ENCODE data around the gene RPS18.
"Not testable (repeated sequence)": the region's sequence is repeated elsewhere in the genome, so short reads cannot be mapped to it uniquely, and the experiment has no call there.

Gene RPS18

GRCh38 chr6:33278810-33279209, 6.9 kb downstream of the RPS18 start:
- POLR2A ChIA-PET, result interaction anchor here (0.9 to 4.2 kb wide), 7 partner anchors 8 to 71 kb away, joined by 3 to 37 read pairs (median 12); partner anchors contain the start of genes PFDN6, RGL2, RING1 and TAPBP
- TF ChIP-seq PKNOX1 (IDR thresholded peaks at IDR 0.05) (no peak), BHLHE40 (IDR thresholded peaks at IDR 0.05; ENCODE audit: borderline replicate concordance) (no peak), ARNT (IDR thresholded peaks at IDR 0.05) (no peak), FOXM1 (IDR thresholded peaks at IDR 0.05; ENCODE audit: borderline replicate concordance) (no peak), FOXA1 (IDR thresholded peaks at IDR 0.05) (no peak), HDGF (IDR thresholded peaks at IDR 0.05; ENCODE audit: borderline replicate concordance) (no peak), L3MBTL2 (conservative IDR thresholded peaks at IDR 0.05) (no peak), CTBP1 (IDR thresholded peaks at IDR 0.05; ENCODE audit: borderline replicate concordance) (no peak), FOXK2 (IDR thresholded peaks at IDR 0.05) (no peak), NFRKB (IDR thresholded peaks at IDR 0.05) (no peak), ELF4 (IDR thresholded peaks at IDR 0.05) (no peak), ZNF384 (IDR thresholded peaks at IDR 0.05) (no peak), SUZ12 (IDR thresholded peaks at IDR 0.05) (no peak), LEF1 (IDR thresholded peaks at IDR 0.05; ENCODE audit: borderline replicate concordance) (no peak), SP1 (IDR thresholded peaks at IDR 0.05) (no peak), TARDBP (IDR thresholded peaks at IDR 0.05) (no peak)
- DNase-seq (ENCODE audit: extremely low spot score), result no peak
- CTCF ChIA-PET, result interaction anchor here (1.0 to 1.4 kb wide), 3 partner anchors 21 to 83 kb away, joined by 3 to 6 read pairs (median 4); no protein-coding TSS in a partner anchor

DNA sequence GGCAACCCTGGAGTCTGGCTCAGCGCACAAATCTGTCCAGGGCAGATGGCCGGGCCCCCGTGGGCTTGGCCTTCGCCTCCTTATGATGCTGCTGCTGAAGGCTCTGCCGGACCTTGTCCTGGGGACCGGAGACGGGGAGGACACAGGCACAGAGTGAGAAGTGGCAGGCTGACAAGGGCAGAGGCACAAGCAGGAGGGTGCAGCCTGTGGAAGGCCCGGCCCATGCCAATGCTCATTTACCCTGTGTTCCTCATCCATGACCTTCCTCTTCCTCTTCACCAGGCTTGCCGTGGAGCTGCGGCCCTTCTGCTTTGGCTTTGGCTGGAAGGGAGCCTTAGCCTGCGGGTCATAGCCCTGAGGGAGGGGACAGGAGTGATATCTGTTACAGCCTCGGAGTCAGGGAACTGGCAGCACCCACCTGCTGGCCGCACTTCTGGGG, 7.4 kb downstream of the RPS18 start:
- no peak for TF ChIP-seq NFRKB (IDR thresholded peaks at IDR 0.05)
- no peak for TF ChIP-seq L3MBTL2 (conservative IDR thresholded peaks at IDR 0.05)
- TF ChIP-seq FOXM1 (IDR thresholded peaks at IDR 0.05; ENCODE audit: borderline replicate concordance), result no peak
- TF ChIP-seq FOXA1 (IDR thresholded peaks at IDR 0.05), result no peak
- TF ChIP-seq ZNF384 (IDR thresholded peaks at IDR 0.05), result no peak
- no peak for TF ChIP-seq ARNT (IDR thresholded peaks at IDR 0.05)
- no peak for TF ChIP-seq FOXK2 (IDR thresholded peaks at IDR 0.05)
- no peak for TF ChIP-seq CTBP1 (IDR thresholded peaks at IDR 0.05; ENCODE audit: borderline replicate concordance)
- no peak for TF ChIP-seq SP1 (IDR thresholded peaks at IDR 0.05)
- no peak for TF ChIP-seq LEF1 (IDR thresholded peaks at IDR 0.05; ENCODE audit: borderline replicate concordance)
- CTCF ChIA-PET, result interaction anchor here (0.8 to 1.6 kb wide), 5 partner anchors 10 to 83 kb away, joined by 3 to 6 read pairs (median 3); partner anchors contain the start of genes PFDN6 and WDR46
- POLR2A ChIA-PET, result interaction anchor here (0.9 to 4.2 kb wide), 8 partner anchors 8 to 71 kb away, joined by 3 to 37 read pairs (median 12); partner anchors contain the start of genes PFDN6, RGL2, RING1 and TAPBP
- no peak for DNase-seq (ENCODE audit: extremely low spot score)

- POLR2A ChIA-PET, result interaction anchor here (1.1 to 4.2 kb wide), 6 partner anchors 8 to 72 kb away, joined by 3 to 13 read pairs (median 4); partner anchors contain the start of genes RING1, RPS18, VPS52 and WDR46
- peak; percentile 81 for DNase-seq (ENCODE audit: extremely low spot score)
- TF ChIP-seq NFRKB (IDR thresholded peaks at IDR 0.05) (no peak), PKNOX1 (IDR thresholded peaks at IDR 0.05) (no peak), FOXA1 (IDR thresholded peaks at IDR 0.05) (no peak), SUZ12 (IDR thresholded peaks at IDR 0.05) (no peak), LEF1 (IDR thresholded peaks at IDR 0.05; ENCODE audit: borderline replicate concordance) (no peak), BHLHE40 (IDR thresholded peaks at IDR 0.05; ENCODE audit: borderline replicate concordance) (no peak), ELF4 (IDR thresholded peaks at IDR 0.05) (no peak), HDGF (IDR thresholded peaks at IDR 0.05; ENCODE audit: borderline replicate concordance) (no peak), ARNT (IDR thresholded peaks at IDR 0.05) (no peak), FOXM1 (IDR thresholded peaks at IDR 0.05; ENCODE audit: borderline replicate concordance) (no peak), CTBP1 (IDR thresholded peaks at IDR 0.05; ENCODE audit: borderline replicate concordance) (no peak), ZNF384 (IDR thresholded peaks at IDR 0.05) (no peak)
- CTCF ChIA-PET, result interaction anchor here (0.8 to 1.7 kb wide), 6 partner anchors 10 to 82 kb away, joined by 3 to 6 read pairs (median 3); partner anchors contain the start of genes PFDN6 and WDR46
Observed at GRCh38 chr6:33279971-33280511, 8.2 kb downstream of the RPS18 start.

GRCh38 chr6:33280539-33280938, 8.7 kb downstream of the RPS18 start:
- no peak for TF ChIP-seq FOXK2 (IDR thresholded peaks at IDR 0.05)
- TF ChIP-seq HDGF (IDR thresholded peaks at IDR 0.05; ENCODE audit: borderline replicate concordance), result no peak
- TF ChIP-seq PKNOX1 (IDR thresholded peaks at IDR 0.05), result no peak
- TF ChIP-seq TARDBP (IDR thresholded peaks at IDR 0.05), result no peak
- TF ChIP-seq NFRKB (IDR thresholded peaks at IDR 0.05), result no peak
- TF ChIP-seq FOXM1 (IDR thresholded peaks at IDR 0.05; ENCODE audit: borderline replicate concordance), result no peak
- no peak for TF ChIP-seq ZNF384 (IDR thresholded peaks at IDR 0.05)
- no peak for TF ChIP-seq SP1 (IDR thresholded peaks at IDR 0.05)
- POLR2A ChIA-PET, result interaction anchor here (1.1 to 3.1 kb wide), 5 partner anchors 8 to 19 kb away, joined by 3 to 12 read pairs (median 4); partner anchors contain the start of genes RPS18, VPS52 and WDR46
- DNase-seq (ENCODE audit: extremely low spot score), result no peak
- CTCF ChIA-PET, result interaction anchor here (1.2 to 1.7 kb wide), 3 partner anchors 9 to 65 kb away, joined by 3 to 6 read pairs (median 3); partner anchors contain the start of genes PFDN6 and WDR46

- DNase-seq (ENCODE audit: extremely low spot score); CTCF ChIA-PET: not testable (repeated sequence)
- POLR2A ChIA-PET, result interaction anchor here (2.1 to 2.4 kb wide), 2 partner anchors 13 to 14 kb away, joined by 7 read pairs; partner anchors contain the start of genes RPS18 and VPS52
Observed at GRCh38 chr6:33285214-33285613, 13.3 kb downstream of the RPS18 start.

Measured in HEK293T (cell line).